ENCODE measurements around the gene RAPGEF6.

RAPGEF6 gene

DNA sequence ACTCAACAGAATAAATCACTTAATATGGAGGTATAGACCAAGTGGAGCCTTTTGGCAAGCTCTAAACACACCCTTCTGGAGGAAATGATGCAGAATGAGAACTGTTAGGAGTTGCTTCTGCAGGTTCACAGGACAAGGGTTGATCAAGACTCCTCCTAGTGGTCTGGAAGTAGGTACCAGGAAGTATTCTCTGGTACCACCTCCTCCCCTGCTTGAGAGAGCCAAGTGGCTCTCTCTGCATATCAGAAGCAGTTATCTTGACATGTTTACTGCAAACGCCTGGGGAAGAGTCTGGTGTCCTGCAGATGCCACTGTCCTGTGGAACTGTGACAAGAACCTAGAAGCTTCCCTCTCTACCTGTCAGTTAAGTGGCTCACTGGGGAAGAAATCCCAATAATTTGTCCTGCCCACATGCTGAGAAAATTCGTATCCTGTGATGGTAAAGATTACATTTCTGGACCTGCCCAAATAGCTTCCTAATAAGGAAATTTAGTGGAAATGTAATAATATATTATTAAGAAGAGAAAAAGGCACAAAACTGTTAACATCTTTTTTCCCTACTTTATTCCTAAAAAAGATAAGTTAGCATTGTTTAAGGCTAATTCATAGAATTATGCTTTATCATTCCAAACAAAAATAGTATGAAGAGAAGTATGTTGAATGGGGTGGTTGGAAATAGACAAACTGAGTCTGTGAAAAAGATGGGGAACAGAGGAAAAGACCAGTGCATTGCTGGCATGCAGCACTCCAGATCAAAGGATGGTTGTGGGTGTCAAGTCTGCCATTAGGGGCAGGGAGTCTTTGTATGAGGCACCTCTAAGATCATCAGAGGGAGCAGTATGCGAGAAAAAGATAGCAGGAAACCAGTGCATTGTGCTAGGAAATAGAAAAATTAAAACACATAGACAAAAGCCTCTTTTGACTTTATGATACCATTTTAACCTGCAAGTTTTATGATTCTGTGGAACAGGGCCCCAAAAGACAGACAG lies 252.3 kb downstream of the RAPGEF6 start:
- DNase-seq = peak; percentile 48

GRCh38 chr5:131381777-131382176 lies 253.3 kb downstream of the RAPGEF6 start:
- no peak for DNase-seq

DNA sequence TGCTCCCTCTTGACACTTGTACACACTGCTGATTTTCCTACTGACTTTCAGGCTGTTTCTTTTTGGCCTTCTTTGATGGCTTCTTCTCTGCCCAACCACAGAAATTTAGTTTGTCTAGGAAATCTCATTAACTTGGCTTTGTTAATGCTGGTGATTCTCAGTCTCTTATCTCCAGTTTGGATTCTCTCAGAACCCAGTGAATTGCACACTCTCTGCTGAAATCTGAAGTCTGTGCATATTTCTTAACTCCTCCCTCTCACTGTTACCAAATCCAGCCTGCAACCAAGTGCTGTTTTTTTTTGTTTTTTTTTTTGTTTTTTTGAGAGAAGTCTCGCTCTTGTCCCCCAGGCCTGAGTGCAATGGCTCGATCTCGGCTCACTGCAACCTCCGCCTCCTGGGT lies 254.0 kb downstream of the RAPGEF6 start:
- DNase-seq = no peak

- DNase-seq = peak; percentile 37
These were observed 254.8 kb downstream of the RAPGEF6 start for GRCh38 chr5:131380238-131380637.

- peak; percentile 70 for DNase-seq
These were observed 255.3 kb downstream of the RAPGEF6 start for GRCh38 chr5:131379723-131380122.

- DNase-seq = no peak
These were observed 256.1 kb downstream of the RAPGEF6 start for GRCh38 chr5:131378721-131379541.

GRCh38 chr5:131377785-131378325 lies 257.2 kb downstream of the RAPGEF6 start:
- DNase-seq = no peak

DNA sequence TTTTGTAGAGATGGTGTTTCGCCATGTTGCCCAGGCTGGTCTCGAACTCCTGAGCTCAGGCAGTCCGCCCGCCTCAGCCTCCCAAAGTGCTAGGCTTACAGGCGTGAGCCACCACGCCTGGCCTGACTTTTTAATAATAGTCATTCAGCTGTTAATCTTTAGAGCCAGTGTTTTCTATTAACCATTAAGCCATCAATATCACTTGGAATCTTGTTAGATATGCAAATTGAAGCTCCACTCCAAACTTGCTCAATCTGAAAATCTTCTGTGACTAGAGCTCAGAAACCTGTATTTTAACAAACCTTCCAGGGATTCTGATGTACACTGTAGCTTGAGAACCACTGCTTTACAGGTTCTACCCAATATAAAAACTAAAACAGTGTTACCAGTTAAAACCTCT lies 257.7 kb downstream of the RAPGEF6 start:
- DNase-seq = no peak

DNA sequence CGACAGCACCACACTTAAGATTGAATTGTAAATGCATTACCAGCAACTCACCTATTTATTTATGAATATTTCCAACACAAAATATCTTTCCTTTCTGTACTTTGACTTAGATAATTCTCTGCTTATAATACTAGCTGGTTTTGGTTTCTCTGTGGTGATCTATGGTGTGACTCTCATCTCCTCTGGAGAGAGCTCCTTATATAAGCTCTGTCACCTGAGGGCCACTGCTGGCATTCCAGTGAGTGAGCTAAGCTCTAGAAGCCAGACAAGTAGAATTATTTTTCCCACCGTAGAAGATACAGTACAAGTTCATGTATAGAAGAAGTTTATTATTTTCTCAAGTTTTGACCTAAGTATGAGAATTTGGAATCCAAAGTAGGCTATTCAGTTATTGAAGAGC lies 259.7 kb downstream of the RAPGEF6 start:
- DNase-seq = no peak

All from activated CD4-positive, alpha-beta T cell treated with anti-CD3 and anti-CD28 coated beads for 48 hours (primary cell).